Ramos (cell line): ENCODE measurements around the gene FANCE.
"Not testable (repeated sequence)": the region's sequence is repeated elsewhere in the genome, so short reads cannot be mapped to it uniquely, and the experiment has no call there.

Source experiments
- in situ Hi-C: fragments of 300-500 bp; cut with MboI; formaldehyde crosslinking; loops from one replicate; pipeline ENCODE4 v1.14.3; 2022; ENCODE audit warnings: low sequenced_read_pairs; ENCODE audit not compliant: unreplicated experiment

FANCE gene

DNA sequence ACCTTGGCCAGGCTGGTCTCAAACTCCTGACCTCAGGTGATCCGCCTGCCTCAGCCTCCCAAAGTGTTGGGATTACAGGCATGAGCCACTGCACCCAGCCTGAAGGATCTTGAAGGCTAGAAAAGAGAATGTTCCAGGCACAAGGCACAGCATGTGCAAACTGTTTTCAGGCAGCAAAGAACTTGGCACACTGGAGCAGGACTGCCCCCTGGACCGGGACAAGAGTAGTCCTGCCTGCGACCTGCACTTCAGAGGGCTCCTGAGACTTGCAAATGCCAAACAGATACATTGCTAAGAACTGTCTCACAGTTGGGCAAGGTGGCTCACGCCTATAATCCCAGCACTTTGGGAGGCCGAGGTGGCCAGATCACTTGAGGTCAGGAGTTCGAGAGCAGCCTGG is 63.8 kb downstream of the FANCE start:
- in situ Hi-C loops, result not testable (repeated sequence)
